Measurements from ENCODE around the gene CUL3. TPM values are rescaled to one million over a fixed set of nuclear protein-coding genes. Genes with fewer than 3 reads are reported as not detected.
"Not testable (repeated sequence)": the region's sequence is repeated elsewhere in the genome, so short reads cannot be mapped to it uniquely, and the experiment has no call there.

The CUL3 gene
- total RNA-seq, 1 donor from 2014 or later: 104 TPM

- no peak for TF ChIP-seq CTCF (IDR thresholded peaks at IDR 0.05; ENCODE audit: unreplicated experiment)
- Mint-ChIP-seq H3K4me3 (ENCODE audit: low read depth) (no peak overlapping the region), H3K27me3 (no peaks in the 10 kb centered on the region), H3K27ac (peak overlapping the region; percentile 16), H3K9me3 (ENCODE audit: low read depth) (no peaks in the 10 kb centered on the region), H3K4me1 (ENCODE audit: low read depth) (no peaks in the 10 kb centered on the region), H3K36me3 (ENCODE audit: insufficient read depth) (peaks cover 33% of the 10 kb centered on the region)
- DNase-seq (ENCODE audit: low spot score, unreplicated experiment): no peak
Measured at GRCh38 chr2:224498991-224499390, 86.2 kb downstream of the CUL3 start.

GRCh38 chr2:224492531-224492930 is 92.6 kb downstream of the CUL3 start:
- peak overlapping the region; percentile 82 for H3K27ac Mint-ChIP-seq
- peaks cover 9% of the 10 kb centered on the region for H3K4me1 Mint-ChIP-seq (ENCODE audit: low read depth)
- no peaks in the 10 kb centered on the region for H3K27me3 Mint-ChIP-seq
- no peak for TF ChIP-seq CTCF (IDR thresholded peaks at IDR 0.05; ENCODE audit: unreplicated experiment)
- H3K36me3 Mint-ChIP-seq (ENCODE audit: insufficient read depth): peaks cover 53% of the 10 kb centered on the region
- DNase-seq (ENCODE audit: low spot score, unreplicated experiment): no peak
- H3K4me3 Mint-ChIP-seq (ENCODE audit: low read depth): no peak overlapping the region
- H3K9me3 Mint-ChIP-seq (ENCODE audit: low read depth): peaks cover 25% of the 10 kb centered on the region

- H3K27me3 Mint-ChIP-seq; H3K27ac Mint-ChIP-seq; H3K4me3 Mint-ChIP-seq (ENCODE audit: low read depth); DNase-seq (ENCODE audit: low spot score, unreplicated experiment): not testable (repeated sequence)
- H3K36me3 Mint-ChIP-seq (ENCODE audit: insufficient read depth): peaks cover 55% of the 10 kb centered on the region
- H3K4me1 Mint-ChIP-seq (ENCODE audit: low read depth): peaks cover 26% of the 10 kb centered on the region
- peaks cover 33% of the 10 kb centered on the region for H3K9me3 Mint-ChIP-seq (ENCODE audit: low read depth)
Measured at GRCh38 chr2:224487940-224488339, 97.2 kb downstream of the CUL3 start.

GRCh38 chr2:224485081-224486014 is 99.8 kb downstream of the CUL3 start:
- H3K36me3 Mint-ChIP-seq (ENCODE audit: insufficient read depth): peaks cover 44% of the 10 kb centered on the region
- H3K27me3 Mint-ChIP-seq: not testable (repeated sequence)
- H3K27ac Mint-ChIP-seq: peak overlapping the region; percentile 88
- H3K4me1 Mint-ChIP-seq (ENCODE audit: low read depth): peaks cover 26% of the 10 kb centered on the region
- peak; percentile 51 for DNase-seq (ENCODE audit: low spot score, unreplicated experiment)
- peak overlapping the region; percentile 11 for H3K4me3 Mint-ChIP-seq (ENCODE audit: low read depth)
- H3K9me3 Mint-ChIP-seq (ENCODE audit: low read depth): peaks cover 32% of the 10 kb centered on the region

GRCh38 chr2:224479826-224480225 is 105.3 kb downstream of the CUL3 start:
- peaks cover 22% of the 10 kb centered on the region for H3K36me3 Mint-ChIP-seq (ENCODE audit: insufficient read depth)
- no peaks in the 10 kb centered on the region for H3K27me3 Mint-ChIP-seq
- TF ChIP-seq CTCF (IDR thresholded peaks at IDR 0.05; ENCODE audit: unreplicated experiment): no peak
- H3K9me3 Mint-ChIP-seq (ENCODE audit: low read depth): no peaks in the 10 kb centered on the region
- peaks cover 2% of the 10 kb centered on the region for H3K4me1 Mint-ChIP-seq (ENCODE audit: low read depth)
- DNase-seq (ENCODE audit: low spot score, unreplicated experiment): no peak
- no peak overlapping the region for H3K4me3 Mint-ChIP-seq (ENCODE audit: low read depth)
- H3K27ac Mint-ChIP-seq: no peak overlapping the region

GRCh38 chr2:224472827-224473226 is 112.3 kb downstream of the CUL3 start:
- Mint-ChIP-seq H3K27ac (no peak overlapping the region), H3K9me3 (ENCODE audit: low read depth) (no peaks in the 10 kb centered on the region), H3K4me1 (ENCODE audit: low read depth) (no peaks in the 10 kb centered on the region), H3K4me3 (ENCODE audit: low read depth) (no peak overlapping the region), H3K36me3 (ENCODE audit: insufficient read depth) (peaks cover 23% of the 10 kb centered on the region), H3K27me3 (no peaks in the 10 kb centered on the region)
- no peak for TF ChIP-seq CTCF (IDR thresholded peaks at IDR 0.05; ENCODE audit: unreplicated experiment)
- no peak for DNase-seq (ENCODE audit: low spot score, unreplicated experiment)
